ENCODE data around the gene KMT2E. TPM values are rescaled to one million over a fixed set of nuclear protein-coding genes. Genes with fewer than 3 reads are reported as not detected.

The KMT2E gene
- total RNA-seq, 2 experiments from 2014 or later, result 295 to 296 TPM

DNA sequence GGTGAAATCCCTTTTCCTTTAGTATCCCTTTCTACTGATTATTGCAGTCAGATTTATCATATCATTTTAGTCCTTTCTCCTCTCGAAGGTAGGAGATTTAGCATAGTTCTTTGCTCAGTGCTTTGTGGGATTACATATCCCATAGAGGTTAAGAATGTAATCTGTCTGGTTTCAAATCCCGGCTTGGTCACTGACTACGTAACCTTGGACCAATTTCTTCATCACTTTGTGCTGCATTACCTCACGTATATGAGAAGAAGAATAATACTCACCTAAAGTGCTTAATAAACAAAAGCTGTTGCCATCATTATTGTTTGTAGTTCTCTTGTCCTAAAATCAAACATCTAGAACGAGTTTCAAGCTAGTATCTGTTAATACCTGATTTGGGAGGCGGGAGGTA, 74.0 kb downstream of the KMT2E start:
- intact Hi-C loops (cut with DNase I, micrococcal nuclease), result no loop called here
- ChIA-PET POLR2A (interaction anchor here (0.6 kb wide), 1 partner anchor 98 kb away, joined by 3 read pairs; no protein-coding TSS in a partner anchor), CTCF (no interaction called here)
- TF ChIP-seq, protein P1, sequence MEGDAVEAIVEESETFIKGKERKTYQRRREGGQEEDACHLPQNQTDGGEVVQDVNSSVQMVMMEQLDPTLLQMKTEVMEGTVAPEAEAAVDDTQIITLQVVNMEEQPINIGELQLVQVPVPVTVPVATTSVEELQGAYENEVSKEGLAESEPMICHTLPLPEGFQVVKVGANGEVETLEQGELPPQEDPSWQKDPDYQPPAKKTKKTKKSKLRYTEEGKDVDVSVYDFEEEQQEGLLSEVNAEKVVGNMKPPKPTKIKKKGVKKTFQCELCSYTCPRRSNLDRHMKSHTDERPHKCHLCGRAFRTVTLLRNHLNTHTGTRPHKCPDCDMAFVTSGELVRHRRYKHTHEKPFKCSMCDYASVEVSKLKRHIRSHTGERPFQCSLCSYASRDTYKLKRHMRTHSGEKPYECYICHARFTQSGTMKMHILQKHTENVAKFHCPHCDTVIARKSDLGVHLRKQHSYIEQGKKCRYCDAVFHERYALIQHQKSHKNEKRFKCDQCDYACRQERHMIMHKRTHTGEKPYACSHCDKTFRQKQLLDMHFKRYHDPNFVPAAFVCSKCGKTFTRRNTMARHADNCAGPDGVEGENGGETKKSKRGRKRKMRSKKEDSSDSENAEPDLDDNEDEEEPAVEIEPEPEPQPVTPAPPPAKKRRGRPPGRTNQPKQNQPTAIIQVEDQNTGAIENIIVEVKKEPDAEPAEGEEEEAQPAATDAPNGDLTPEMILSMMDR (IDR thresholded peaks at IDR 0.05), result no peak
- ATAC-seq (ENCODE audit: poor library complexity) (no peak), DNase-seq (no peak)
- H3K9me3 ChIP-seq (ENCODE audit: control insufficient read depth in 1 of 2, insufficient read depth in 1 of 2, low read length in 2 of 2), result no peaks in the 10 kb centered on the region
- Mint-ChIP-seq H3K27ac (peak overlapping the region; percentile 31), H3K9me3 (no peaks in the 10 kb centered on the region), H3K4me1 (ENCODE audit: low read depth) (peaks cover 31% of the 10 kb centered on the region), H3K27me3 (no peaks in the 10 kb centered on the region), H3K36me3 (ENCODE audit: low read depth) (peaks cover 89% of the 10 kb centered on the region), H3K4me3 (no peak overlapping the region)
- no peak overlapping the region for H3K27ac ChIP-seq (ENCODE audit: low read depth in 1 of 2, low read length in 2 of 2)
- H3K27me3 ChIP-seq (ENCODE audit: control insufficient read depth in 1 of 2, insufficient read depth in 2 of 2, low read length in 2 of 2), result no peaks in the 10 kb centered on the region
- H3K4me3 ChIP-seq (ENCODE audit: low read length), result no peak overlapping the region
- H3K4me1 ChIP-seq (ENCODE audit: insufficient read depth, low read length), result no peaks in the 10 kb centered on the region
- peaks cover 81% of the 10 kb centered on the region for H3K36me3 ChIP-seq (ENCODE audit: insufficient read depth, low read length)

DNA sequence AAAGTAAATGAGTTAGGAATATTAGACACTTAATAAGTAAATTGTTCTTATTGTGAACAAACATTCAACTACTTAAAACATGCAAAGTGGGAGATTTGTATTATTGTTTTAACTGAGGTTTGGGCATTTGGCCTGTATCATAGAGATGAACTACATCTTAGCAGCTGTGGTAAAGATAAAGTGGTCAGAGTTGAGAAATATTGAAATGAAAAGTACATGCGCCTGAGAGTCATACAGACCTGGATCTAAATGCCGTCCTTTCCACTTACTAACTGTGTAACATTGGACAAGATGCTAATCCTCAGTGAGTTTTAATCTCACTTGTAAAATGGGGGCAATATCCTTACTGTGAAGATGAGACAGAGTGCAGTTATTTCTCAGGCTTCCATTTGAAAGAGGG, 74.5 kb downstream of the KMT2E start:
- Mint-ChIP-seq H3K4me1 (ENCODE audit: low read depth) (peaks cover 26% of the 10 kb centered on the region), H3K4me3 (no peak overlapping the region), H3K27ac (peak overlapping the region; percentile 31), H3K9me3 (no peaks in the 10 kb centered on the region), H3K36me3 (ENCODE audit: low read depth) (peaks cover 89% of the 10 kb centered on the region), H3K27me3 (no peaks in the 10 kb centered on the region)
- ChIA-PET CTCF (no interaction called here), POLR2A (interaction anchor here (0.6 kb wide), 1 partner anchor 99 kb away, joined by 3 read pairs; no protein-coding TSS in a partner anchor)
- Histone ChIP-seq H3K9me3 (ENCODE audit: control insufficient read depth in 1 of 2, insufficient read depth in 1 of 2, low read length in 2 of 2) (no peaks in the 10 kb centered on the region), H3K27ac (ENCODE audit: low read depth in 1 of 2, low read length in 2 of 2) (no peak overlapping the region), H3K4me1 (ENCODE audit: insufficient read depth, low read length) (no peaks in the 10 kb centered on the region), H3K36me3 (ENCODE audit: insufficient read depth, low read length) (peaks cover 79% of the 10 kb centered on the region), H3K27me3 (ENCODE audit: control insufficient read depth in 1 of 2, insufficient read depth in 2 of 2, low read length in 2 of 2) (no peaks in the 10 kb centered on the region), H3K4me3 (ENCODE audit: low read length) (no peak overlapping the region)
- no peak for DNase-seq
- intact Hi-C loops (cut with DNase I, micrococcal nuclease), result no loop called here
- TF ChIP-seq, protein P1 (IDR thresholded peaks at IDR 0.05), result no peak
- ATAC-seq (ENCODE audit: poor library complexity), result no peak

DNA sequence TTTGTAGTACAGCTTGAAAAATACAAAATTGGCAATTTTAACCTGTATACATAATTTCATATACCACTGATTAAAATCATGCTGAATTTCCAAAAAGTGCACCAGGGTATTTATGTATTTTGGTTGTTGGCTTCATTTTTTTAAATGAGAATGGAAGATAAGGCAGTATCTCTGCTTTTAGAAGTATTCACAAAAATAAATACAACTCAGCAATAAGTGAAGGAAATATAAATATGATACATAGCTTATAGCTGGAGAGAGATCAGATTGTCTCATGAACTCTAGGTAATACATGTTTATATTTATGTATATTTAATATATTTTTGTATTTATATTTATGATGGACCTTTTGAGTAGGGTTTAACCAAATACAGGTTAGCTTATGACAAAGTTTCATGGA, 81.0 kb downstream of the KMT2E start:
- H3K4me3 Mint-ChIP-seq, result no peak overlapping the region
- H3K27me3 Mint-ChIP-seq, result no peaks in the 10 kb centered on the region
- H3K4me1 Mint-ChIP-seq (ENCODE audit: low read depth), result peaks cover 32% of the 10 kb centered on the region
- peaks cover 96% of the 10 kb centered on the region for H3K36me3 Mint-ChIP-seq (ENCODE audit: low read depth)
- Histone ChIP-seq H3K4me3 (ENCODE audit: low read length) (no peak overlapping the region), H3K36me3 (ENCODE audit: insufficient read depth, low read length) (peaks cover 75% of the 10 kb centered on the region), H3K27me3 (ENCODE audit: control insufficient read depth in 1 of 2, insufficient read depth in 2 of 2, low read length in 2 of 2) (no peaks in the 10 kb centered on the region), H3K4me1 (ENCODE audit: insufficient read depth, low read length) (no peaks in the 10 kb centered on the region), H3K27ac (ENCODE audit: low read depth in 1 of 2, low read length in 2 of 2) (peak overlapping the region in 1 of 2 donors; percentile 13), H3K9me3 (ENCODE audit: control insufficient read depth in 1 of 2, insufficient read depth in 1 of 2, low read length in 2 of 2) (no peaks in the 10 kb centered on the region)
- ATAC-seq (ENCODE audit: poor library complexity), result no peak
- DNase-seq, result no peak
- TF ChIP-seq, protein P1 (IDR thresholded peaks at IDR 0.05), result no peak
- ChIA-PET POLR2A (interaction anchor here (1.0 kb wide), 1 partner anchor 111 kb away, joined by 3 read pairs; no protein-coding TSS in a partner anchor), CTCF (no interaction called here)
- no peaks in the 10 kb centered on the region for H3K9me3 Mint-ChIP-seq
- peak overlapping the region; percentile 67 for H3K27ac Mint-ChIP-seq
- intact Hi-C loops (cut with DNase I, micrococcal nuclease), result loop anchor here in 1 of 2 experiments (5.0 kb wide), 1 partner anchor 1778 kb away; no protein-coding TSS in a partner anchor
